Stimulated activated CD4-positive, alpha-beta T cell treated with anti-CD3 and anti-CD28 coated beads, Interleukin-1b, Interleukin-23, amount 100 ng/mL, for 1 hour (primary cell): ENCODE results near the gene FOXO3B.
"Not testable (repeated sequence)": the region's sequence is repeated elsewhere in the genome, so short reads cannot be mapped to it uniquely, and the experiment has no call there.

Experiments used
- DNase-seq, 2 donors: peaks; one replicate each; pipeline ENCODE4 v3.0.0-alpha.2; 2020; ENCODE audit warnings: low read depth in 2 of 2

Gene FOXO3B

DNA sequence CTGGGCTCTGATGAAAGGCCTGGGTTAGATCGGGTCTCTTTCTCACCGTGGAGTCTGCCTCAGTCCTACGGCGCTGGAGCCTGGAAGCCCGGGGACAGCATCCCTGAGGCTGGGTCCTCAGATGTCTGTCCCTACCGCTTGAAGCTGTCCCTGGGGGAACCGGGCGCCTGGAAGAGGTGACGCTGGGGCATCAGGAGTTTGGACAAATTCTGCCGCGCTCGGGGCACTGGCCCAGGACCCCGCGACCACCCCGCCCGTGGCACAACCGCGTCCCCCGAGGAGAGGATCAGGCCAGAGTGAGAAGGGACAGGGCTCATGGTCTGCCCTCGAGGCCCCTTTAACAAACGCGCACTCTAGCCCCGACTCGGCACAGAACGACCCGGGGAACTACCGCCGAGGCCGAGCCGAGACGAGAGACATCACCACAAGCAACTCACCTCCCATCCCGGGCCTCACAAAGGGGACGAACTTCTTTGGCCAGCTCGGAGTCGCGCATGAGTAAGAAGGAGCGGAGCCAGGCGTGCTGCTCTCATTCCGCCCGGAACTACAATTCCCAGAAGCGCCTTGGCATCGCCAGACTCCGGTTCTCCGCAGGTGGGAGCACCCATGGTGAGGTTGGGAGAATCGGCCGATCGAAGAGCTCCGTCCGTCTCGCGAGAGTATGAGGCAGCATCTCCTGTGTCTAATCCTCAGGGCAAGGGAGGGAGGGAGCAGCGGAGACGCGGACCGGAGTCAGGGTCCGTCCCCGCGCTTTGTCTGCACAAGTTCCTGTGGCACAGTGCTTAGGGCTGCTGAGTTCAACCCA is at the start of gene FOXO3B:
Gene FOXO3B, minus strand, starts transcription at position 548 of the 805 bp plus-strand sequence. CDS start 663 bp downstream, outside the sequence.
- DNase-seq = peak in 1 of 2 donors; percentile 31

DNA sequence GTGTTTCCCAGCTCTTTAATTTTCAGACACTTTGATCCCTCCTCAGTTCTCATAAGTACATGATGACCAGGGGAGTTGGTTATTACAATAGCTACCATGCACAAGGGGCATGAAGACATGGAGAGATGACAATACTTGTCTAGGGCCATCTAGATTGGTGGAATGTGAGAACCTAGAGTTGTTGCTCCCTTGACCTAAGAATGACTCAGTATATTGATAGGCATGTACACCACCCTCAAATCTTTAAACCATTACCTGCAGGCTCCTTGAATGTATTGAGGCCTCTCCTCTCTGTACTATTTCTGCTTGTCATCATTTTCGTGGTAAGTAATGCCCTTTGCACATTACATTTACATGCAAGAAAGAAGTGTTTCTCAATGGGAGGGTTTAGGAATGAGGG is 41.4 kb upstream of the FOXO3B start:
- DNase-seq = not testable (repeated sequence)

DNA sequence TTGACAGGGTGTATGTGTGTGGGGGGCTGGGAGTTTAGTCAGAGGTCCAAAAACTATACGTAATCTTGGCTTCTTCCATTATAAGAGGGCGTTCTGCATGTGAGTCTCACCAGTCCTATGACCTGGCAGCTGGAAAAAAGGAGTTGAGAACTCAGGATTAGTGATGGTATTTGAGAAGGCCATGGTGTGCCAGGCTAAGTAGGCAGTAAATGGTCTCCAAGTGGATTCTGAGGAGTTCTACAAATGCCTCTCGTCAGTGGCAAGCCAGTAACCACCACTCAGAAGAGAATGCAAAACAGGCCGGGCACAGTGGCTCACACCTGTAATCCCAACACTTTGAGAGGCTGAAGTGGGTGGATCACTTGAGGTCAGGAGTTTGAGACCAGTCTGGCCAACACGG is 40.5 kb upstream of the FOXO3B start:
- DNase-seq = not testable (repeated sequence)

DNA sequence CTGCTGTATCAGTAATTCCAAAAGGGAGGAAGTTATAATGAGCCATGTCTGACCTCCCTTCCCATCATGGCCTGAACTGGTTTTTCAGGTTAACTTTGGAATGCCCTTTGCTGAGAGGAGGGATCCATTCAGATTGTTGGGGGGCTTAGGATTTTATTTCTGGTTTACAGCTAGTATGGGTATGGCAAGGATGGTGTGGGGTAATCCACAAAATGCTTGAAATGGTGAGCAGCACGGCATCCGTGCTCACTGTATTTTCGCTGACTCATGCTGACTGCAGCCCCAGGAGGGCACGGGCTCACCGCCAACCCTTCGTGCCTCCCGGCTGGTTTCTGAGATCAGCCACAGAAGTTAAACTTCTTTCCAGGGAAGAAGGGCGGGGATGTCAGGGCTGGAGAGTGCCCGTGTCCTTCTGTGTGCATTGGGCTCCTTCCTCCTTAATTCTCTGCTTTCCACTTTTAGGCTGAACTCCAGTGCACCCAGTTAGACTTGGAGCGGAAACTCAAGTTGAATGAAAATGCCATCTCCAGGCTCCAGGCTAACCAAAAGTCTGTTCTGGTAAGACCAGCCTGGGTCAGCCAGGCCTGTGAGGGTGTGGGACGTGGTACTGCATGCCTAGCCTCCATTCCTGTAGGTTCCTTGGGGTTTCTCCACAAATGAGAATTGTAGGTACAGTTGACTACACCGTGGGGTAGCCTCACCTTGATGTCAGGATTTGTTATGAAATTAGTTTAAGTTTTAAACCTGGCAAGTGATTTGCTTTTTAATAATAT is 39.8 kb upstream of the FOXO3B start:
- not testable (repeated sequence) for DNase-seq

DNA sequence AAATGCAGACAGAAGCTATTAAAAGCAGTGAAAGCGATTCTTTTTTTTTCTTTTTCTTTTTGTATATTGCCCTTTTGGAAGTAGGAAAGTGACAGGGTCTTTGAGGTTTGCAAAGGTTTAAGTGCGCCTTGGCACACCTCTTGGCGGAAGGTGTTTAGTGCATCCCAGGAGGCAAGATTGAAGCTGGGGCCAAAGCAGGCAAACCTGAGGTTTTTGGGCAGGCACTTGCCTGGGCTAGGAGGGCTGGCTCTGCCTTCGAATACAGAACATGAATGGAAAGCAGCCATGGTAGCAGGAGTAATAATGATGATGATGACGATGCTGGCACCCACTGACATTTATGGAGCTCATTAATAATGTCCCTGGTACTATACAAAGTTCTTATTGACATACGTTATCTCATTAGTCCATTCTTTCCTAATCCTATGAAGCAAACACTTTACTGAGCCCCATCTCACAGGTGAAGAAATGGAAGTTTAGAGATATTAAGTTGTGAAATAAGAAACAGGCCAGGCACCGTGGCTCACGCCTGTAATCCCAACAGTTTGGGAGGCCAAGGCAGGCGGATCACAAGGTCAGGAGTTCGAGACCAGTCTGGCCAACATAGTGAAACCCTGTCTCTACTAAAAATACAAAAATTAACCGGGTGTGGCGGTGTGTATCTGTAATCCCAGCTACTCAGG is 37.5 kb upstream of the FOXO3B start:
- DNase-seq = not testable (repeated sequence)

DNA sequence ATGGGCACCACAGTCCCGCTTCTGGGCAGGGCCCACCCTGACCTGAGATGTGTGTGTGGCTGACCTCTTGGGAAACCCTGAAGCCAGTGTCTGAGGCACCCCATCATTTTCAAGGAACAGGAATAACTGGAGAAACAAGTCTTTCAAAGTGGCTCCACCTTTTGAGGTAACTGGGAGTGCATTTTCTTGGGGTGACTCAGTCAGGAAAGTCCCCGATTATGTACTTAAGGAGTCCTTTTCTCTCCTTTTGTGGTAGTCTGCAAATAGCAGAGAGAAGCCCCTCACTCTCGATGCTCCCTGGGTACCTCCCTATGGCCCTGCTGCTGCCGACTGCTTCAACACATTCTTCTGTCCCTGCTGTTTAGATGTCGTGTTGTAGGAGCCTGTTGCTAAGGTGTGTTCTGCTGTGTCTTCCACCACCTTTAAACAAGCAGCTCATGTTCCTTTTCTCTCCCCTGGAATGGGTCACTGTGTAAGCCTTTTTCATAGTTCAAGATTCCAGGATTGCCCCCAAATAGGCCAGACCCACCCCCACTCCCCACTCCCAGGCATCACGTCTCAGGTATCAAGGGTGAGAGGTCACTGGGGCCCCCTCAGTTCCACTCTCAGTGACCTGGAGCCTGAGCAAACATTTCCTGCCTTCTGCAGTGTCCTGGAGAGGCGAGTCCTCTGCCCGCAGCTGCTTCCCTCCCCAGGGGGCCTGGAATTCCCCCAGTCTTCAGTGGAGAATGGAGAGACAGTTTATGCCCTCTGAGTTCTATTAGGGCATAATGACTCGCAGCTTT is 36.7 kb upstream of the FOXO3B start:
- DNase-seq = not testable (repeated sequence)

DNA sequence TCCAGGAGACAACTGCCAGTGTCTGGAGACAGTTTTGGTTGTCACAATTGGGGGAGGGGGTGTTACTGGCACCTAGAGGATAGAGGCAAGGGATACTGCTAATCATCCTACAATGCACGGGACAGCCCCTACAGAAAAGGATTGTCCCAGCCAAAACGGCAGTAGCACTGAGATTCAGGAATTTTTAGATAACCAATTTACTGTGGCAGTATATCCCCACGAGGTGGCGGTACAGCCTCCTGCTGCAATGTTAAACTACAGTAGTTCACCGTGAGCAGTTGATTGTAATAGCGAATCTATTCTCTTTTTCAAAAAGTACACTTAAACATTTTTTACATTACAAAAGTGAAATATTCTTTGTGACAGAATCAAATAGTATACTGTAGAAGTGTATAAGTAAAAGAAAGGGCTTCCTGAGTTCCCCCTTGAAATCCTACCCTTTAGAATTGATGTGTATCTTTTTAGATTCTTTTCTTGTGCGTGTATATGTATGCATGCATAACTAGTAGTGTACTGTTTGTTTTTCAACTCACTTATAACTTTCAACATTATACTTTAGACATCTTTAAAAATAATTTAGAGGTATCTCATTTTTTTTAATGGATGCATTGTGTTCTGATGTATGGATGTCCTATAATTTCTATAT is 30.4 kb upstream of the FOXO3B start:
- peak; percentile 23 to 32 for DNase-seq

DNA sequence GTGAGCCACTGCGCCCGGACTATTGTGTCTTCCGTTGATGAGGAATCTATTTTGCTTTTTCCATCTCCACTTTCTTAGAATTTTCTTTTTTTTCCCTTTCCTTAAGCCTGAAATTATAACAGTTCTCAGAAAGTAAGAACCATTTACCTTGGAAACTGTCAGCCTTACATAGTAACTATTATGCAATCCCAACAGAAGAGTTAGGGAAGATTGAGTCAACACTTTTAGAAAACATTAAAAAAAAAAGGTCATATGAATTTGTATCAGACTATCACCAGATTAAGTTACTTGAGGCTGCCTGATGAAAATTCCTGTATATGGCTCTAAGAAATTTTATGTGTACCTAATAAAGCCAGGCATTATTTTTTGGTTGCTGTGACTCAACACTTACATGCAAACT is 26.1 kb upstream of the FOXO3B start:
- not testable (repeated sequence) for DNase-seq

DNA sequence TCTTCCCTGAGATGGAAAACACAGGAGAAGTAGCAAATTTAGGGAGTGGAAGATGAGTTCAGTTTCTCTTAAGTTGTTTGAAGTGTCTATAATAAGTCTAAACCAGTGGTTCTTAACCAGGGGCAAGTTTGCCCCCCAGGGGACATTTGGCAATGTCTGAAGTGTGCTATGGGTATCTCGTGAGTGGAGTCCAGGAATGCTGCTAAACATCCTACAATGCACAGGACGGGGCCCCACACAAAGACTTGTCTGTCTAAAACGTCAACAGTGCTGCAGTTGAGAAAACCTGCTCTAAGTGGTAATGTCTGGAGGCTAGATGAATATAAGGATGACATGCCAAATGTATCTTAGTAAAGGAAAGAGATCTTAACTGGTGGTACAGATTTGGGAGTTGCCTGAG is 23.8 kb upstream of the FOXO3B start:
- not testable (repeated sequence) for DNase-seq

DNA sequence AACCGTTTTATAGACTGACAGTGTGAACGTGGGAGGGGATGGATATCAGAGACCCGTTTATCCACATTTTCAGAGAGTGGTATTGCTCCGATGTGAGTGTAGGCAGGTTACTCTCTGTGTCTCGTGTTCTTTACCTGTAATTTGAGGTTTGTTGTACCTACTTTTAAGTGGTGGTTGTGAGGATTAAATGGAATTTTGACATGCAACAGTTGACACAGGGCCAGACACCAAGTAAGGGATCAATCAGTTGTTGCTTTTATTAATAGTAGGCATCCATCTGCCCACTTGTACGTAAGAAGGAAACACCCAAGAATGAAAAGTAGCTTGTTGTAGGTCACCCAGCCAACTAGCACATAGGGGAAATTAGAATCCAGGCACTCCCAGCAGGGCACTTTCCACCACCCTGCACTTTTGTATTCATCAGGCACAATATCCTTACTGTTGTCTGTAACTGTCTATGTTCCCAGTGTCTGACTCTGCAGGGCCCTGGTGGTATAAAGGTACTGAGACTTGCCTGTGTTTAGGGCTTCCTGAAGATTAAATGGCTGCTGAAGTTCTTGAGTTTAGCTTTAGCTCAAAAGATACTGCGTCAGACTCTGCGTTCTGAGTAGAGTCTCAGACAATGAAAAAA is 16.5 kb upstream of the FOXO3B start:
- not testable (repeated sequence) for DNase-seq

DNA sequence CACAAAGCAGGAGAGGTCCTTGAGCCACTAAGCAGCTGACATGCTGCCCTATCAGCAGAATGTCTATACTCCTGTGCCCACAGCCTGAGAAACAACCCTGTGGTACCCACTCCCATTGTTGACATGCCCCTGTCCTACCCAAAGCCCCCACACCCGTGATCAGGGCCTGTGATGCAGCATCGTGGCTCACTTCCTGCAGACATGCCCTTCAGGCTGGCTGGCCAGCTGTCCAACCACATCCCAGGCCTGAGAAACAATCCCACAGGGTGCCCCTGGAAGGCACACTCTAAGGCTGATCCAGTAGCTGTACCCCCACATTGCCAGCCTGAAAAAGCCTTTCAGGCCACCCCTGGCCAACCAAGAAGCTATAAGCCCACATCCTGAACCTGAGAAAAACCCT is 13.0 kb upstream of the FOXO3B start:
- DNase-seq = not testable (repeated sequence)

DNA sequence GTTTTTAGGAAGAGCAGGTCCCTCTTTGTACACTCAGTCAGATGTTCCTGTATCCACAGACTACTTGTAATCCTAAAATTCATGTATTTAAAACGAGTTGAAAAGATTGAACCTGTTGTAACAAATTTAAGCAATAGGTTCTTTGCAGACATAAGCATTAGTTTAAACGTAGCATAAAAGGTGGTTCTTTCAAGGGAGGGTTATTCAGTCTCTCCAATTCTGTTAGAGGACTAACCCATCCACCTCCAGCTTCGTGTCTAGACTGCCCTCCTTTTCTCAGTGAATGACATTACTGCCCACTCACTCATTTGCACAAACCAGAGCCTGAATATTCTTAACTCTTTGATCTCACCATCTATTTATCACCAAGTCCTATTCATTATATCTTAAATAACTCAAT is 554 bp upstream of the FOXO3B start:
- DNase-seq = not testable (repeated sequence)

DNA sequence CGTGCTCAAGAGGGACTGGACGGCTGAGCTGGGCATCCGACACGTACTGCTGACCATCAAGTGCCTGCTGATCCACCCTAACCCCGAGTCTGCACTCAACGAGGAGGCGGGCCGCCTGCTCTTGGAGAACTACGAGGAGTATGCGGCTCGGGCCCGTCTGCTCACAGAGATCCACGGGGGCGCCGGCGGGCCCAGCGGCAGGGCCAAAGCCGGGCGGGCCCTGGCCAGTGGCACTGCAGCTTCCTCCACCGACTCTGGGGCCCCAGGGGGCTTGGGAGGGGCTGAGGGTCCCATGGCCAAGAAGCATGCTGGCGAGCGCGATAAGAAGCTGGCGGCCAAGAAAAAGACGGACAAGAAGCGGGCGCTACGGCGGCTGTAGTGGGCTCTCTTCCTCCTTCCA is 4.7 kb downstream of the FOXO3B start:
- not testable (repeated sequence) for DNase-seq

DNA sequence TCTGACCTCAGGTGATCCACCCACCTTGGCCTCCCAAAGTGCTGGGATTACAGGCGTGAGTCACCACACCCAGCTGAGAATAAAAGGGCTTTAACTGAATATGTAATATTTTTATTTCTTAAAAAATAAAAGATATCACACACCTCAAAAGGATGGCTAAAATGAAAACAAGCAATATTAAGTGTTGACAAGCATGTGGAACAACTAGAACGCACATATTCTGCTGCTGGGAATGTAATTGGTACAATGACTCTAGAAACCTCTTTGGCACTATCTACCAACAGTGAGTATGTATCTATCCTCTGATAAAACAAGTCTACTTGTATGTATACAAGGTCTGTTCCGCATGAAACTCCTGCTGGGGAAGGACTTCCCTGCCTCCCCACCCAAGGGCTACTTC is 5.2 kb downstream of the FOXO3B start:
- not testable (repeated sequence) for DNase-seq

DNA sequence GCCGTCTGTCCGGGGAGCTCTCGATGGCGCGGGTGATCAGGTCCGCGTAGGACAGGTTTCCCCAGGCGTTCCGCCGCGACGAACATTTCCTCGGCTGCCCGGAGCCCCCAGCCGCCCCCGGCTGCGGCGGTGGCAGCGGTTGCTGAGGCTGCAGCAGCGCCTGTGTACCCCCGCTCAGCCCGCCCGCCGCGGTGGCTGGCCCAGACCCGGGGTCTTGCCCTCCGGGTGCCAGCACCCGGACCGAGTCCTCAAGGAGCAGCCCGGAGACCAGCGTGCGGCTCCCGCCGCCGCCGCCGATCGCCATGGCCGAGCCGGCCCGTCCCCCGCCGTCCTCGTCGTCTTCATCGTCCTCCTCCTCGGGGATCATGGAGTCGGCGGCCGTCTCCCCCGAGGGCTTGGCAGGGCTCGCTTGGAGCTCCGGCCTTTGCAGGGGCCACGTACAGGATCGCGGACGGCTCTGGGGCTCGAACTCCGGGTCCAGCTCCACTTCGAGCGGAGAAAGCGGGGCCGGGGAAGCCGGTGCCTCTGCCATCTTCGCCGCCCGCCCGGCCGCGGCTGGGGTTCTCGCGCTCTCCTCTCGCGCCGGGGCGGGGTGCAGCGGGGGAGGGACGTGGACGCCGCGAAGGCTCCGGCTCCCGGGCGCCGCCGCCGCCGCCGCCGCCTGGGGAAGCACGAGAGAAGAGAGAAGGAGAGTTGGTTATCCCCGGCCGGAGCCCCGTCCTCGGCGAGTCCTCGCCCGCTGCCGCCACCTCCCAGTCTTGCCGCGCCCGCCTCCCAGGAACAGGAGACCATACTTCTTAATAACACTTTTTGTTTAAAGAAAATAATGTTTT is 9.5 kb downstream of the FOXO3B start:
- not testable (repeated sequence) for DNase-seq

DNA sequence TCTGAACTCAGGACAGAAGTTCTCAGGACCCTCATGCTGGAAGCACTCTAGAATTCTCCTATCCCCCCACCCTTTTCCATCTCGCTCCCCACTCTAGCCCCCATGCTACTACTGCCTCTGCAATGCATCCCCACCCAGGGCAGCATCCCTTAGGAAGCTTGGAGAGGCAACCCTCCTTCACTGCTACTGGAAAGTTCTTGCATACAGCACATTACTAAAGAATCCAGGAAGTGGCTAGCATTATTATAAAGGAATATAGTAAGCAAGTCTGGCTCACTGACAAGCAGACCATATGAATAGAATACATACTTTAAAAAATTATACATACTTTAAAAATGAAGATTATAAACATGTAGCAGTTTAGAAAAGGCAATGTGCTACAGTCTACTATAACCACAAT is 13.5 kb downstream of the FOXO3B start:
- DNase-seq = not testable (repeated sequence)

DNA sequence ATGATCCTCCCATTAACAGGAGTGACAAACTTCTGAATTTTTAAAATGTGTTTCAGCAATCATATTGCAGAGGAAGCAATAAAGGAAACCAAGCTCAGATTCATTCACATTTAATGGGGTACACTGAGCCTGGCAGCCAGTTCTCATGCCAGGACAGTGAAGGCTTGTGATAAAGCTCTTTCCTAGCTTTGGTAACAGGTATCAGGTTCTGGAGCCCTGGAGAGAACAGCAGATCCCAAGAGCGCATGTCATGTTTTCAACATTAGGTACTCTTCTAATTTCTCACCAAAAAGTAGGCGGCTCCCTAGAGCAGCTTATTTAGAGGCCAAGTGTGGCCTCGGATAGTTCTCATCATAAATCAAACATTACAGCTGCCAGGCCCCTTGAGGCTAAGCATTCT is 14.6 kb downstream of the FOXO3B start:
- not testable (repeated sequence) for DNase-seq

DNA sequence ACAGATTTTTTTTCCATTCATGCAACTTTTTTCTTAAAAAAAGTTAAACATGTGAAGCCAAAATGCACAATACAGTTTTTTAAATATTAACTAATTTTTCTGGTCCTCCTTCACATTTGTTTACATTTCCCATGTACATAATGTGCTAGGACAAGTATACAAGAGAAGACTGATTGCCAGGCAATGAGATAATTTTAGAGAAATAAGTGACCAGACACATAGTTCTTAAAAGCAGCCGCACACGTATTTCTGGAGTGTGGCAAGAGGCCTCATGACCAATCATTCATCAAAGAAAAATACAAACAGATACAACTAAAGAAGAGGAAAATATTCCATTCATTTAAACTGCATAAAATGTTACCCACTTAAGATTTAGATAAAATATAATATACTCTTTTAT is 15.8 kb downstream of the FOXO3B start:
- DNase-seq = not testable (repeated sequence)

DNA sequence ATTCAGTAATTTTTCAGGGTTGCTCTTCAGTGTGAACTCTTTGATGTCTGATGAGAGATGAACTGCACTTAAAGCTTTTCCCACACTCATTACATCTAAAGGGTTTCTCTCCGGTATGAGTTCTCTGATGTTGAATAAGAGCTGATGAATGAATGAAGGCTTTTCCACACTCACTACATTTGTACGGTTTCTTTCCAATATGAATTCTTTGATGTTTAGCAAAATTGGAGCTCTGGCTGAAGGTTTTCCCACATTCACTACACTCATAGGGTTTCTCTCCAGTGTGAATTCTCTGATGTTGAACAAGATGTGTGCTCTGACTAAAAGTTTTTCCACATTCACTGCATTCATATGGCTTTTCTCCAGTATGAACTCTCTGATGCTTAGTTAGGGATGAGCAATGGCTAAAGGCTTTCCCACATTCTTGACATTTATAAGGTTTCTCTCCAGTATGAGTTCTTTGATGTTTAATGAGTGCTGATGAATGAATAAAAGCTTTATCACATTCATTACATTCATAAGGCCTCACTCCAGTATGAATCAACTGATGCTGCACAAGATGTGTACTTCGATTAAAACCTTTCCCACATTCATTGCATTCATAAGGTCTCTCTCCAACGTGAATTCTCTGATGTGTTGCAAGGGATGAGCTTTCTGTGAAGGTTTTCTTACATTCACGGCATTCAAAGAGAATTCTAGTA is 20.0 kb downstream of the FOXO3B start:
- DNase-seq = not testable (repeated sequence)
